Measurements from ENCODE around the gene SMIM14.

Gene SMIM14

GRCh38 chr4:39621582-39621981 lies 17.1 kb downstream of the SMIM14 start:
- no peak overlapping the region for H3K4ac ChIP-seq (ENCODE audit: low read depth in 1 of 2, low read length in 2 of 2)
- no peaks in the 10 kb centered on the region for H3K9me3 ChIP-seq (ENCODE audit: control insufficient read depth, low read length)
- peaks cover 0 to 6% of the 10 kb centered on the region in 2 experiments for H3K36me3 ChIP-seq (ENCODE audit: control insufficient read depth in 1 of 2, insufficient read depth in 2 of 2, low read depth in 1 of 2, low read length in 2 of 2)
- peak overlapping the region; percentile 11 for H3K4me2 ChIP-seq (ENCODE audit: low read length, poor library complexity, severe bottlenecking)
- H3K18ac ChIP-seq (ENCODE audit: low read depth in 1 of 2, low read length in 2 of 2), result peak overlapping the region in 1 of 2 experiments; percentile 48
- H3K4me3 ChIP-seq (ENCODE audit: insufficient read depth in 1 of 2, low read depth in 1 of 2, low read length in 2 of 2), result peak overlapping the region in 1 of 2 experiments; percentile 54
- peaks cover 12% of the 10 kb centered on the region for H3K79me1 ChIP-seq (replicated peaks; ENCODE audit: low read length, poor library complexity, severe bottlenecking)
- no peak overlapping the region for H2AFZ ChIP-seq (ENCODE audit: low read depth, low read length)
- no peak overlapping the region for H2BK12ac ChIP-seq (ENCODE audit: low read length in 2 of 2)
- H3K14ac ChIP-seq (ENCODE audit: low read length in 2 of 2), result no peak overlapping the region
- WGBS, result 0% methylated on average over 2 of the region's 9 CpGs
- no peak overlapping the region for H3K23ac ChIP-seq (ENCODE audit: low read length in 2 of 2)
- peak overlapping the region; percentile 75 for H3K9ac ChIP-seq (ENCODE audit: low read length)
- H4K8ac ChIP-seq (ENCODE audit: low read length), result no peak overlapping the region
- no peak overlapping the region for H2BK5ac ChIP-seq (ENCODE audit: low read depth, low read length, poor library complexity, severe bottlenecking)
- no peaks in the 10 kb centered on the region for H3K27me3 ChIP-seq (ENCODE audit: control insufficient read depth in 1 of 2, insufficient read depth in 1 of 2, low read length in 2 of 2)
- H4K91ac ChIP-seq (ENCODE audit: low read length), result no peak overlapping the region
- H3K27ac ChIP-seq (ENCODE audit: low read length, poor library complexity, severe bottlenecking), result peak overlapping the region; percentile 85
- H2AK5ac ChIP-seq (ENCODE audit: low read length, severe bottlenecking), result no peak overlapping the region
- DNase-seq, result peak; percentile 95
- peak overlapping the region; percentile 5 for H2BK120ac ChIP-seq (ENCODE audit: low read depth, low read length)
- no peak overlapping the region for H2BK15ac ChIP-seq (ENCODE audit: low read depth, poor library complexity, severe bottlenecking)
- peaks cover 8% of the 10 kb centered on the region for H3K4me1 ChIP-seq (ENCODE audit: control insufficient read depth, insufficient read depth, low read depth, low read length)

GRCh38 chr4:39620551-39621313 lies 17.9 kb downstream of the SMIM14 start:
- no peak overlapping the region for H3K4me2 ChIP-seq (ENCODE audit: low read length, poor library complexity, severe bottlenecking)
- no peak overlapping the region for H2BK5ac ChIP-seq (ENCODE audit: low read depth, low read length, poor library complexity, severe bottlenecking)
- no peak overlapping the region for H2BK120ac ChIP-seq (ENCODE audit: low read depth, low read length)
- H4K91ac ChIP-seq (ENCODE audit: low read length), result no peak overlapping the region
- peaks cover 8% of the 10 kb centered on the region for H3K79me1 ChIP-seq (replicated peaks; ENCODE audit: low read length, poor library complexity, severe bottlenecking)
- peak overlapping the region in 1 of 2 experiments; percentile 62 for H3K18ac ChIP-seq (ENCODE audit: low read depth in 1 of 2, low read length in 2 of 2)
- H3K27me3 ChIP-seq (ENCODE audit: control insufficient read depth in 1 of 2, insufficient read depth in 1 of 2, low read length in 2 of 2), result no peaks in the 10 kb centered on the region
- peaks cover 9% of the 10 kb centered on the region for H3K4me1 ChIP-seq (ENCODE audit: control insufficient read depth, insufficient read depth, low read depth, low read length)
- H3K9ac ChIP-seq (ENCODE audit: low read length), result peak overlapping the region; percentile 75
- no peaks in the 10 kb centered on the region for H3K9me3 ChIP-seq (ENCODE audit: control insufficient read depth, low read length)
- no peak overlapping the region for H2BK12ac ChIP-seq (ENCODE audit: low read length in 2 of 2)
- peak overlapping the region; percentile 49 for H3K27ac ChIP-seq (ENCODE audit: low read length, poor library complexity, severe bottlenecking)
- WGBS, result 83% methylated on average over 3 of the region's 4 CpGs
- no peak overlapping the region for H3K4me3 ChIP-seq (ENCODE audit: insufficient read depth in 1 of 2, low read depth in 1 of 2, low read length in 2 of 2)
- peaks cover 0 to 2% of the 10 kb centered on the region in 2 experiments for H3K36me3 ChIP-seq (ENCODE audit: control insufficient read depth in 1 of 2, insufficient read depth in 2 of 2, low read depth in 1 of 2, low read length in 2 of 2)
- no peak overlapping the region for H2BK15ac ChIP-seq (ENCODE audit: low read depth, poor library complexity, severe bottlenecking)
- no peak overlapping the region for H3K14ac ChIP-seq (ENCODE audit: low read length in 2 of 2)
- H2AK5ac ChIP-seq (ENCODE audit: low read length, severe bottlenecking), result no peak overlapping the region
- no peak overlapping the region for H3K4ac ChIP-seq (ENCODE audit: low read depth in 1 of 2, low read length in 2 of 2)
- no peak overlapping the region for H2AFZ ChIP-seq (ENCODE audit: low read depth, low read length)
- DNase-seq, result no peak
- no peak overlapping the region for H4K8ac ChIP-seq (ENCODE audit: low read length)
- H3K23ac ChIP-seq (ENCODE audit: low read length in 2 of 2), result no peak overlapping the region

GRCh38 chr4:39617534-39617933 lies 21.1 kb downstream of the SMIM14 start:
- peaks cover 10% of the 10 kb centered on the region for H3K4me1 ChIP-seq (ENCODE audit: control insufficient read depth, insufficient read depth, low read depth, low read length)
- H3K14ac ChIP-seq (ENCODE audit: low read length in 2 of 2), result no peak overlapping the region
- no peak overlapping the region for H3K23ac ChIP-seq (ENCODE audit: low read length in 2 of 2)
- 80% methylated on average over 2 of the region's 2 CpGs for WGBS
- H3K4ac ChIP-seq (ENCODE audit: low read depth in 1 of 2, low read length in 2 of 2), result no peak overlapping the region
- no peak overlapping the region for H3K18ac ChIP-seq (ENCODE audit: low read depth in 1 of 2, low read length in 2 of 2)
- no peak overlapping the region for H2BK5ac ChIP-seq (ENCODE audit: low read depth, low read length, poor library complexity, severe bottlenecking)
- H3K27ac ChIP-seq (ENCODE audit: low read length, poor library complexity, severe bottlenecking), result no peak overlapping the region
- no peak overlapping the region for H2BK120ac ChIP-seq (ENCODE audit: low read depth, low read length)
- H4K91ac ChIP-seq (ENCODE audit: low read length), result no peak overlapping the region
- no peak overlapping the region for H2AFZ ChIP-seq (ENCODE audit: low read depth, low read length)
- peak overlapping the region; percentile 48 for H3K9ac ChIP-seq (ENCODE audit: low read length)
- H3K79me1 ChIP-seq (replicated peaks; ENCODE audit: low read length, poor library complexity, severe bottlenecking), result peaks cover 5% of the 10 kb centered on the region
- H3K27me3 ChIP-seq (ENCODE audit: control insufficient read depth in 1 of 2, insufficient read depth in 1 of 2, low read length in 2 of 2), result no peaks in the 10 kb centered on the region
- H3K4me2 ChIP-seq (ENCODE audit: low read length, poor library complexity, severe bottlenecking), result no peak overlapping the region
- no peak overlapping the region for H2BK12ac ChIP-seq (ENCODE audit: low read length in 2 of 2)
- no peak for DNase-seq
- H3K4me3 ChIP-seq (ENCODE audit: insufficient read depth in 1 of 2, low read depth in 1 of 2, low read length in 2 of 2), result no peak overlapping the region
- H4K8ac ChIP-seq (ENCODE audit: low read length), result no peak overlapping the region
- H2AK5ac ChIP-seq (ENCODE audit: low read length, severe bottlenecking), result no peak overlapping the region
- no peaks in the 10 kb centered on the region for H3K9me3 ChIP-seq (ENCODE audit: control insufficient read depth, low read length)
- no peak overlapping the region for H2BK15ac ChIP-seq (ENCODE audit: low read depth, poor library complexity, severe bottlenecking)
- no peaks in the 10 kb centered on the region for H3K36me3 ChIP-seq (ENCODE audit: control insufficient read depth in 1 of 2, insufficient read depth in 2 of 2, low read depth in 1 of 2, low read length in 2 of 2)

- H3K18ac ChIP-seq (ENCODE audit: low read depth in 1 of 2, low read length in 2 of 2), result no peak overlapping the region
- WGBS, result no CpG with 5 or more reads among the region's 1 CpG
Measured at GRCh38 chr4:39616651-39617050, 22.0 kb downstream of the SMIM14 start.

More at GRCh38 chr4:39616651-39617050, 22.0 kb downstream of the SMIM14 start:
- Histone ChIP-seq H2AK5ac (ENCODE audit: low read length, severe bottlenecking) (no peak overlapping the region), H3K27ac (ENCODE audit: low read length, poor library complexity, severe bottlenecking) (peak overlapping the region; percentile 65), H4K8ac (ENCODE audit: low read length) (no peak overlapping the region), H2BK12ac (ENCODE audit: low read length in 2 of 2) (no peak overlapping the region), H3K14ac (ENCODE audit: low read length in 2 of 2) (no peak overlapping the region), H2AFZ (ENCODE audit: low read depth, low read length) (no peak overlapping the region), H3K4me3 (ENCODE audit: insufficient read depth in 1 of 2, low read depth in 1 of 2, low read length in 2 of 2) (no peak overlapping the region), H3K23ac (ENCODE audit: low read length in 2 of 2) (no peak overlapping the region), H3K4me1 (ENCODE audit: control insufficient read depth, insufficient read depth, low read depth, low read length) (peaks cover 10% of the 10 kb centered on the region), H2BK5ac (ENCODE audit: low read depth, low read length, poor library complexity, severe bottlenecking) (no peak overlapping the region), H3K36me3 (ENCODE audit: control insufficient read depth in 1 of 2, insufficient read depth in 2 of 2, low read depth in 1 of 2, low read length in 2 of 2) (peaks cover 0 to 4% of the 10 kb centered on the region in 2 experiments), H3K27me3 (ENCODE audit: control insufficient read depth in 1 of 2, insufficient read depth in 1 of 2, low read length in 2 of 2) (no peaks in the 10 kb centered on the region), H3K4ac (ENCODE audit: low read depth in 1 of 2, low read length in 2 of 2) (no peak overlapping the region), H3K9ac (ENCODE audit: low read length) (peak overlapping the region; percentile 48), H4K91ac (ENCODE audit: low read length) (no peak overlapping the region), H3K79me1 (replicated peaks; ENCODE audit: low read length, poor library complexity, severe bottlenecking) (peaks cover 10% of the 10 kb centered on the region), H2BK15ac (ENCODE audit: low read depth, poor library complexity, severe bottlenecking) (no peak overlapping the region), H3K9me3 (ENCODE audit: control insufficient read depth, low read length) (no peaks in the 10 kb centered on the region), H3K4me2 (ENCODE audit: low read length, poor library complexity, severe bottlenecking) (no peak overlapping the region), H2BK120ac (ENCODE audit: low read depth, low read length) (no peak overlapping the region)
- DNase-seq, result no peak

Measured in mesenchymal stem cell (in vitro differentiated cells and primary cell).